NT2/D1 (cell line): ENCODE results near the gene TLK1.
A peak's percentile ranks its signal among the peaks of the same experiment; 100 is the strongest.
"Not testable (repeated sequence)": the region's sequence is repeated elsewhere in the genome, so short reads cannot be mapped to it uniquely, and the experiment has no call there.

Source experiments
- DNase-seq: peaks from one replicate; pipeline ENCODE4 v3.0.0-alpha.2; 2011; ENCODE audit warnings: low read depth, low spot score
- H3K27me3 ChIP-seq: 2 replicates; pipeline ENCODE4 v1.6.0; 2011; ENCODE audit warnings: mild to moderate bottlenecking; ENCODE audit not compliant: insufficient read length, insufficient read depth
- H3K36me3 ChIP-seq: 2 replicates; pipeline ENCODE4 v1.6.1; 2011; ENCODE audit warnings: mild to moderate bottlenecking, low read length, mixed read lengths; ENCODE audit not compliant: insufficient read depth, insufficient read length
- H3K4me1 ChIP-seq: 2 replicates; pipeline ENCODE4 v1.5.1; 2011; ENCODE audit not compliant: insufficient read depth, insufficient read length
- H3K4me3 ChIP-seq: 2 replicates; pipeline ENCODE4 v1.5.1; 2011; ENCODE audit warnings: low read depth; ENCODE audit not compliant: insufficient read length
- H3K9ac ChIP-seq: 2 replicates; pipeline ENCODE4 v1.6.0; 2011; ENCODE audit warnings: low read depth; ENCODE audit not compliant: insufficient read length
- H3K9me3 ChIP-seq: 2 replicates; pipeline ENCODE4 v1.5.1; 2011; ENCODE audit warnings: mild to moderate bottlenecking, low read length; ENCODE audit not compliant: insufficient read depth
- SUZ12 ChIP-seq: IDR thresholded peaks from 2 replicates; pipeline ENCODE4 v1.6.1; 2011; ENCODE audit not compliant: insufficient read length, insufficient read depth; ENCODE audit errors: extremely low read depth
- YY1 ChIP-seq: IDR thresholded peaks from 2 replicates; pipeline ENCODE4 v1.6.1; 2011; ENCODE audit not compliant: insufficient read length, insufficient read depth
- ZNF274 ChIP-seq: IDR thresholded peaks from 2 replicates; pipeline ENCODE4 v1.6.1; 2011; ENCODE audit warnings: mild to moderate bottlenecking, low read depth, low read length

The TLK1 gene

GRCh38 chr2:171169333-171169732, 8.6 kb upstream of the TLK1 start:
- Histone ChIP-seq H3K4me3 (no peak overlapping the region), H3K27me3 (no peaks in the 10 kb centered on the region), H3K9me3 (no peaks in the 10 kb centered on the region), H3K9ac (no peak overlapping the region), H3K4me1 (no peaks in the 10 kb centered on the region), H3K36me3 (no peaks in the 10 kb centered on the region)
- no peak for DNase-seq
- TF ChIP-seq SUZ12, result no peak
- TF ChIP-seq ZNF274, result no peak
- TF ChIP-seq YY1, result no peak

GRCh38 chr2:171167352-171167997, 6.8 kb upstream of the TLK1 start:
- H3K4me3 ChIP-seq, result no peak overlapping the region
- no peaks in the 10 kb centered on the region for H3K9me3 ChIP-seq
- H3K27me3 ChIP-seq, result no peaks in the 10 kb centered on the region
- no peaks in the 10 kb centered on the region for H3K4me1 ChIP-seq
- H3K9ac ChIP-seq, result no peak overlapping the region
- no peak for TF ChIP-seq SUZ12
- no peak for TF ChIP-seq YY1
- TF ChIP-seq ZNF274, result no peak
- no peaks in the 10 kb centered on the region for H3K36me3 ChIP-seq
- no peak for DNase-seq

GRCh38 chr2:171166328-171166983, 5.8 kb upstream of the TLK1 start:
- TF ChIP-seq ZNF274 (no peak), SUZ12 (no peak), YY1 (no peak)
- no peak overlapping the region for H3K9ac ChIP-seq
- H3K27me3 ChIP-seq, result no peaks in the 10 kb centered on the region
- no peaks in the 10 kb centered on the region for H3K9me3 ChIP-seq
- no peaks in the 10 kb centered on the region for H3K36me3 ChIP-seq
- no peak overlapping the region for H3K4me3 ChIP-seq
- H3K4me1 ChIP-seq, result no peaks in the 10 kb centered on the region
- no peak for DNase-seq

GRCh38 chr2:171165967-171166327, 5.3 kb upstream of the TLK1 start:
- no peaks in the 10 kb centered on the region for H3K4me1 ChIP-seq
- no peak overlapping the region for H3K4me3 ChIP-seq
- TF ChIP-seq ZNF274 (no peak), YY1 (no peak), SUZ12 (no peak)

GRCh38 chr2:171163261-171163660, 2.6 kb upstream of the TLK1 start:
- H3K36me3 ChIP-seq, result no peaks in the 10 kb centered on the region
- no peak for DNase-seq
- no peaks in the 10 kb centered on the region for H3K4me1 ChIP-seq
- H3K9me3 ChIP-seq, result no peaks in the 10 kb centered on the region
- H3K4me3 ChIP-seq, result no peak overlapping the region
- no peak overlapping the region for H3K9ac ChIP-seq
- no peaks in the 10 kb centered on the region for H3K27me3 ChIP-seq
- no peak for TF ChIP-seq ZNF274
- no peak for TF ChIP-seq SUZ12
- TF ChIP-seq YY1, result no peak

More at GRCh38 chr2:171165967-171166327, 5.3 kb upstream of the TLK1 start:
- no peaks in the 10 kb centered on the region for H3K36me3 ChIP-seq
- no peaks in the 10 kb centered on the region for H3K27me3 ChIP-seq
- DNase-seq, result no peak
- no peak overlapping the region for H3K9ac ChIP-seq
- H3K9me3 ChIP-seq, result no peaks in the 10 kb centered on the region

GRCh38 chr2:171162522-171163197, 2.0 kb upstream of the TLK1 start:
- not testable (repeated sequence) for DNase-seq, H3K9ac ChIP-seq, H3K4me3 ChIP-seq, H3K4me1 ChIP-seq, H3K27me3 ChIP-seq, H3K36me3 ChIP-seq, H3K9me3 ChIP-seq

- Histone ChIP-seq H3K9ac (peak overlapping the region; percentile 89), H3K9me3 (no peaks in the 10 kb centered on the region), H3K27me3 (no peaks in the 10 kb centered on the region), H3K36me3 (no peaks in the 10 kb centered on the region), H3K4me1 (no peaks in the 10 kb centered on the region), H3K4me3 (peak overlapping the region; percentile 94)
- no peak for DNase-seq
- TF ChIP-seq SUZ12 (no peak), ZNF274 (no peak), YY1 (no peak)
Measured at GRCh38 chr2:171160956-171161740, 455 bp upstream of the TLK1 start.
